GM12878 (cell line): Measurements from ENCODE around the gene BPIFB3. TPM values are rescaled to one million over a fixed set of nuclear protein-coding genes. Genes with fewer than 3 reads are reported as not detected.
"Not testable (repeated sequence)": the region's sequence is repeated elsewhere in the genome, so short reads cannot be mapped to it uniquely, and the experiment has no call there.

Experiments
- ATAC-seq: fragments of 200-7000 bp; cut with Tn5 transposase; 3 replicates; pipeline ENCODE4 v1.9.1; 2020; ENCODE audit warnings: mild to moderate bottlenecking, moderate library complexity
- BruUV-seq: library from RNA; stranded (reverse); fragments of 400-500 nt; replicated peaks from 2 replicates; lab custom pipeline; 2021; lab: Mats Ljungman, UMichigan
- CTCF ChIA-PET: fragments of 300-600 bp; sonication (Branson Sonifier 250); formaldehyde crosslinking; extraction: SDS; loops from one replicate; lab custom pipeline; 2021; ENCODE audit warnings: inconsistent platforms; lab: Yijun Ruan, JAX
- POLR2A ChIA-PET: fragments of 350-600 bp; formaldehyde crosslinking; extraction: SDS; loops from one replicate; lab custom pipeline; 2021; ENCODE audit warnings: inconsistent platforms; lab: Charles Lee
- RAD21 ChIA-PET: fragments of 300-600 bp; sonication (Branson Sonifier 250); formaldehyde crosslinking; loops from one replicate; lab custom pipeline; 2023; ENCODE audit warnings: antibody characterized with exemption; ENCODE audit not compliant: unreplicated experiment; lab: Charles Lee
- SMC1A ChIA-PET: fragments of 300-600 bp; sonication (Branson Sonifier 250); formaldehyde crosslinking; loops from one replicate; lab custom pipeline; 2023; ENCODE audit not compliant: unreplicated experiment, uncharacterized antibody; lab: Charles Lee
- DNase-seq: peaks from one replicate; pipeline ENCODE4 v3.0.0-alpha.2; 2011; ENCODE audit warnings: low read depth, low spot score
- FAIRE-seq: peaks from 3 replicates; lab custom pipeline; 2011; peaks lifted over from hg19 to GRCh38; lab: Jason Lieb, UNC
- H2AFZ ChIP-seq: 2 replicates; pipeline ENCODE4 v1.6.0; 2011; ENCODE audit warnings: low read depth, low read length, control low read depth; ENCODE audit not compliant: control insufficient read depth
- H3K27ac ChIP-seq: 2 replicates; pipeline ENCODE4 v1.5.1; 2011; ENCODE audit warnings: control low read depth; ENCODE audit not compliant: control insufficient read depth, insufficient read depth
- H3K27me3 ChIP-seq, 2 experiments: replicated peaks in 1 of 2; 2 replicates each; pipeline versions ENCODE4 v1.6.0 to v1.6.1; 2011; ENCODE audit warnings: low read length in 1 of 2; ENCODE audit not compliant: control insufficient read depth in 2 of 2, insufficient read depth in 2 of 2
- H3K36me3 ChIP-seq, 2 experiments: 2 replicates each; pipeline ENCODE4 v1.5.1; 2011; ENCODE audit warnings: low read length in 1 of 2; ENCODE audit not compliant: control insufficient read depth in 2 of 2, insufficient read depth in 2 of 2
- H3K4me1 ChIP-seq: 2 replicates; pipeline ENCODE4 v1.6.1; 2011; ENCODE audit warnings: mild to moderate bottlenecking, low read length, moderate library complexity, mixed read lengths; ENCODE audit not compliant: control insufficient read depth, insufficient read depth
- H3K4me2 ChIP-seq: 2 replicates; pipeline ENCODE4 v1.6.0; 2011; ENCODE audit warnings: control low read depth; ENCODE audit not compliant: control insufficient read depth, insufficient read depth
- H3K4me3 ChIP-seq: fragments of 200-600 bp; sonication (generic); 2 replicates; pipeline ENCODE4 v1.5.1; 2016
- H3K79me2 ChIP-seq: 2 replicates; pipeline ENCODE4 v1.6.0; 2011; ENCODE audit warnings: low read length; ENCODE audit not compliant: control insufficient read depth, insufficient read depth
- H3K9ac ChIP-seq: 2 replicates; pipeline ENCODE4 v1.8.0; 2011; ENCODE audit warnings: low read length, control low read depth, mixed read lengths; ENCODE audit not compliant: control insufficient read depth, insufficient read depth
- H3K9me3 ChIP-seq: replicated peaks from 3 replicates; pipeline ENCODE4 v1.5.1; 2011; ENCODE audit warnings: mild to moderate bottlenecking, low read length; ENCODE audit not compliant: control insufficient read depth, insufficient read depth
- H4K20me1 ChIP-seq: 2 replicates; pipeline ENCODE4 v1.6.0; 2011; ENCODE audit not compliant: control insufficient read depth, insufficient read depth
- ZBTB4 ChIP-seq: fragments of 450-650 bp; formaldehyde crosslinking; IDR thresholded peaks from 2 replicates; pipeline ENCODE4 v1.4.0; 2022; ENCODE audit warnings: mild to moderate bottlenecking, moderate library complexity
- WGBS: methylation state at CpG from one replicate; pipeline ENCODE4 v1.1.6; 2016; ENCODE audit warnings: low lambda C conversion rate; ENCODE audit not compliant: insufficient replicate concordance, insufficient coverage; ENCODE audit errors: missing lambda C conversion rate; 5-methylcytosine and 5-hydroxymethylcytosine counted together
- in situ Hi-C: fragments of 300-500 bp; cut with MboI; formaldehyde crosslinking; loops from 9 replicates; pipeline ENCODE4 v1.14.3; 2018; ENCODE audit warnings: mixed read lengths
- intact Hi-C: fragments of 100-400 bp; cut with micrococcal nuclease; formaldehyde crosslinking; loops from one replicate; pipeline ENCODE4 v1.14.2; 2022; ENCODE audit not compliant: unreplicated experiment
- polyA plus RNA-seq, 11 experiments: library from polyadenylated mRNA; depleted of rRNA in 4 of 11; unstranded in 6 of 11; stranded (reverse) in 5 of 11; fragments of >200 nt; fragmentation: Nextera tagmentation in 4 of 11; fragmentation: Illumina TruSeq in 1 of 11; extraction: Ambion mirVana in 4 of 11; extraction: Trizol in 1 of 11; gene quantifications; 1 replicate in 1 of 11; 2 replicates in 10 of 11; pipeline versions ENCODE4 v1.2.1 to v1.2.3, GENCODE V29; 2011 to 2016; ENCODE audit warnings: inconsistent platforms in 2 of 11, missing spikeins in 2 of 11, low read depth in 1 of 11
- total RNA-seq, 4 experiments: library from RNA; depleted of rRNA in 3 of 4; stranded (reverse); fragments of >200 nt in 3 of 4; fragmentation: Illumina TruSeq in 1 of 4; extraction: Trizol in 1 of 4; gene quantifications; 2 replicates each; pipeline versions ENCODE4 v1.2.1 to v1.2.3, GENCODE V29; 2013 to 2021

Gene BPIFB3
- total and polyA plus RNA-seq, 10 of the 15 experiments (the other 5 are each of a cell fraction or from before 2014, with no cell fraction given): not detected

DNA sequence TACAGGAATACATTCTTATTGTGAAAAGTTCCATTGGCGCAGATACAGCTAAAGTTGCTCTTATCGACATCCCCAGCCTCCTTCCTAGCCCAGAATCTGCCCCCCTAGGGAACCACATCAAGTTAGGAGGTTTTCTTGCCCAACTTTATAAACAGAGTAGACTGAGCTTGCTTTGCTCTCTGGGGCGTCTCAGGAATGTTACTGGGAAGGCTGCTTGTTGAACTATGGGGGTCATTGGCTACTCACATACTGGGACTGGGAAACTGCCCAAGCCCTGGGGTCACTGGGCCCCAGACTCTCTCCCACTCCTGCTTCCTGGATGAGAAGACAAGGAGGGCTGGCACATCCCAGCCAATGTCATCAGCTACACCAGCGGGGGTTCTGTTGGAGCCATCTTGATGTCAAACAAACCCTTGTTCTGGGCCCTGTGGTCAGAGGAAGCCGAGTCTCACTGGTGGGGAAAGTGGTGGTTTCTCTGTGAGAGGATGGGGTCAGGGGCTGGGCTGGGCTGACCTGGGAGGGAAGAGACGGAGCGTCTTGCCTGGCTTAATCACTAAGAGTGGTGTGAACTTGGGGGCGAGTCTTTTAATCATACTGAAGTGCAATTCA lies 51.7 kb downstream of the BPIFB3 start:
- ChIA-PET CTCF (interaction anchor here (1.3 kb wide), 1 partner anchor 15 kb away, joined by 3 read pairs; no protein-coding TSS in a partner anchor), SMC1A (interaction anchor here (1.5 kb wide), 1 partner anchor 187 kb away, joined by 3 read pairs; no protein-coding TSS in a partner anchor), POLR2A (no interaction called here)
- in situ Hi-C loops (no loop called here), intact Hi-C loops (no loop called here)
- H3K27ac ChIP-seq: no peak overlapping the region
- no peak overlapping the region for H3K4me2 ChIP-seq
- H4K20me1 ChIP-seq: no peaks in the 10 kb centered on the region
- DNase-seq: no peak
- ATAC-seq: no peak
- BruUV-seq: no TSS peak
- no peak for FAIRE-seq
- no peak overlapping the region for H3K4me3 ChIP-seq
- H3K4me1 ChIP-seq: no peaks in the 10 kb centered on the region
- H3K9me3 ChIP-seq: no peaks in the 10 kb centered on the region
- H3K9ac ChIP-seq: no peak overlapping the region
- TF ChIP-seq ZBTB4: no peak
- TF ChIP-seq, all 136 proteins: peak for 0
- no peaks in the 10 kb centered on the region for H3K36me3 ChIP-seq
- no peaks in the 10 kb centered on the region for H3K79me2 ChIP-seq
- RAD21 ChIA-PET: no interaction called here
- H3K27me3 ChIP-seq: no peaks in the 10 kb centered on the region
- WGBS: 54% methylated on average over 8 of the region's 8 CpGs
- no peak overlapping the region for H2AFZ ChIP-seq

DNA sequence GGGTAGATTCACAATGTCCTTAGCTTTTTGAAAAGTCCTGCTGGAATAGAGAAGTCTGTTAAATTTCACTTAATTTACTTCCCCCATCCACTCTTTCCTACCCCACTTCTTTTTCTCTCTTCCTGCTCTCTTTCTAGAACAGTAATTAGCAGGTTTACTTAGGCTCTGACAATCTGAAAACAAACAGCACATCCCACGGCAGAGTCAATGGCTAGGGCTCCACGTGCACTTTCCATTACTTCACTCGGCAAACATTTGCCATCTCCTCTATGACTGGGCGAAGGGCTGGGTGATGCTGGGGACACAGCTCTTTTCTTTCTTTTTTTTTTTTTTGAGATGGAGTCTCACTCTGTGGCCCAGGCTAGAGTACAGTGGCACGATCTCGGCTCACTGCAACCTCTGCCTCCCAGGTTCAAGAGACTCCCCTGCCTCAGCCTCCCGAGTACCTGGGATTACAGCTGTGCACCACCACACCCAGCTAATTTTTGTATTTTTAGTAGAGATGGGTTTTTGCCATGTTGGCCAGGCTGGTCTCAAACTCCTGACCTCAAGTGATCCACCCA lies 52.4 kb downstream of the BPIFB3 start:
- ATAC-seq, H3K9me3 ChIP-seq, DNase-seq, H3K4me3 ChIP-seq, intact Hi-C loops, H3K36me3 ChIP-seq, H3K27ac ChIP-seq, H3K4me1 ChIP-seq, H3K4me2 ChIP-seq, RAD21 ChIA-PET, H3K9ac ChIP-seq, POLR2A ChIA-PET, BruUV-seq, H3K27me3 ChIP-seq, H3K79me2 ChIP-seq, in situ Hi-C loops, H4K20me1 ChIP-seq, FAIRE-seq, H2AFZ ChIP-seq: not testable (repeated sequence)
- WGBS: 69% methylated on average over 5 of the region's 7 CpGs
- ChIA-PET SMC1A (interaction anchor here (1.5 kb wide), 1 partner anchor 186 kb away, joined by 3 read pairs; no protein-coding TSS in a partner anchor), CTCF (interaction anchor here (1.3 kb wide), 1 partner anchor 15 kb away, joined by 3 read pairs; no protein-coding TSS in a partner anchor)
